8988T (cell line): Measurements from ENCODE around the gene SEMA5A.

ENCODE experiments used
- DNase-seq: peaks from one replicate; pipeline ENCODE4 v3.0.0; 2011

Gene SEMA5A

DNA sequence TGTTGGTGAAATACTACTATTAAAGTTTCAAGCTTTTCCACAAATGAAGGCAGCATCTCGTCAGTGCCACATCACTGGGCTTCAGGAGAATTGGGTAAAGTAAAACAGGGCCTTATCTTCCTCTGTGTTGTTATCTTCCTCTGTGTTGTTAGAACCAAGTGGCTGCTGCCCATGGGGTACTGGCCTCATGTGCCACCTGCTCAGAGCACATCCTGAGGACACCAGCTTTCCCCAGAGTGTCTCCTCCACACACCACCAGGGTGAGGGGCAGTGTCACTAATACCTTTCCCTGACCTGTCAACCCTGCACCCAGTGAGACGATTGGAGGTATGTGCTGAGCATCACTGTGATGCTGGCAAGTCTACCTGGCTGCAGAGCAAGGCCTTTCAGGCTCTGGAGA is 499.9 kb downstream of the SEMA5A start:
- DNase-seq: no peak

- no peak for DNase-seq
Measured at GRCh38 chr5:9042241-9042640, 503.6 kb downstream of the SEMA5A start.

DNA sequence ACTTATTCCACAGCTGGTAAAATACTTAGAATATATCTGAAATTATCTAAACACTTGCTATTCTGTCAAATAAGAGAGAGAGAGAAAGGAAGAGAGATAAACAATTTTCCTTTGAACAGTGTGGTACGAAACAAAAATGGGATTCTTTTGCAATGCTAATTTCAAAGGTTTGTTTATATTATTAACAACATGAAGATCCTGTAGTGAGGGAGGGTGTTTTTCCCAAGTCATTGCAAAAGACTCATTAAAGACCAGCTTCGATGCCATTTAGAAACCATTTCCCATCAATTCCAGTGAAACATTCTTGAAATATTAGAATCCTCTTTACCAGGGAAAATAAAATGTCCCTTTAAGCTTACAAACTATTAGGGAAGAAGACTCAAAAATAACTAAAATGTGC is 505.4 kb downstream of the SEMA5A start:
- DNase-seq: no peak

- DNase-seq: no peak
Measured at GRCh38 chr5:9037048-9037447, 508.8 kb downstream of the SEMA5A start.

- no peak for DNase-seq
Measured at GRCh38 chr5:9035346-9035745, 510.5 kb downstream of the SEMA5A start.

DNA sequence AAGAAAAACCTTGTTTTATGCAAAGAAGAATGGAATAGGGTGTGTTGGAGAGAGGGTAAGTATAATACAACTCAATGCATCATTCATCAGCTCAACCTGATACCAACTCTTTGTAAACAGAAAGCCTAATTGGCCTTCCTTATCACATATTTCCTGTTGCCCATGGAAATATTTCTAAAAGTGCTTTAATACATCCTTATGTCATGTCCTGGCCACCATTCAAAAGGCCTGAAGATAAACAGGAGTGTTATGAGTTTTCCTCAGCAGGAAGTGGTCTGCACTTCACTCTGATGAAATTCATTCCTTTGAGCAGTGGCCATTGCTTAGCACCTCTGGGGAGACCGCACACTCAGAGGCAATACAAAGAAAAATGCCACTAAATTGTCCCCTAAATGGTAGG is 511.2 kb downstream of the SEMA5A start:
- DNase-seq: no peak

GRCh38 chr5:9033524-9033923 is 512.4 kb downstream of the SEMA5A start:
- no peak for DNase-seq

DNA sequence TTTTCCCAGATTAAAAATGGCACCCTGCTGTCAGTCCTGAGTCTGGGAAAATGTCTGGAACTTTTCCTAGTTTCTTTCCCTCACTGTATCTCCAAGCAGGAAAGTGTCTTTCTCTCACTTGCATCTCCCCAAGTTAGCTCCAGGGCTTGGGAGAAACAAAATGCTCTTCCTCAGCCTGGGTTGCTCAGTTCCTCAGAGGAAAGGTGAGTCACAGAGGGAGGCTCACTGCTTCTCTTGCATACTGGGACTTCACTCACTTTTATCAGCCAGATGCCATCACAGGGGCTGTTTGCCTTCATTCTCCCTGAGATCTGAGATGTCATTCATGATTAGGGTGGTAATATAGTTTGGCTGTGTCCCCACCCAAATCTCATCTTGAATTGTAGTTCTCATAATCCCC is 519.9 kb downstream of the SEMA5A start:
- no peak for DNase-seq

DNA sequence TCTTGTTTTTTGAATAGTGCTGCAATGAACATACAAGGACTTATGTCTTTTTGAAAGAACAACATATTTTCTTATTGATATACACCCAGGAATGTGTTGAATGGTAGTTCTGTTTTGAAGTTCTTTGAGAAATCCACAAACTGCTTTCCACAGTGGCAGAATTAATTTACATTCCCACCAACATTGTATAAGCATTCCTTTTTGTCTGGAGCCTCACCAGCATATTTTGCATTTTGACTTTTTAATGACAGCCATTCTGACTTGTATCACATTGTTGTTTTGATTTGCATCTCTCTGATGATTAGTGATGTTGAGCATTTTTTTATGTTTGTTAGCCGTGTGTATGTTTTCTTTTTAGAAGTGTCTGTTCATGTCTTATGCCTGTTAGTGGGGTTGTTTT is 524.9 kb downstream of the SEMA5A start:
- no peak for DNase-seq

DNA sequence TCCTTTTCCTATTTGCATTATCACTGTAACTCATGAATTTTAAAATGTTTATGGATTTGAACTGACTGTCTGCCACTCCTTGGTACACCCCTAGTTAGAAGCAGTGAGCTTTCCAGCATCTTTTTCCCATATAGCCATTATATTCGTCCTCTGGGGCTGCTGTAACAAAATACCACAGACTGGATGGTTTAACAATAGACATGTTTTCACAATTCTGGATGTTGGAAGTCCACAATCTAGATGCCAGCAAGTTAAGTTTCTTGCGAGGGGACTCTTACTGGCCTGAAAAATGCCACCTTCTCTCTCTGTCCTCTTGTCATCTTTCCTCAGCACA is 530.0 kb downstream of the SEMA5A start:
- DNase-seq: no peak

- no peak for DNase-seq
Measured at GRCh38 chr5:9015260-9015936, 530.5 kb downstream of the SEMA5A start.

- no peak for DNase-seq
Measured at GRCh38 chr5:9013147-9013546, 532.7 kb downstream of the SEMA5A start.

DNA sequence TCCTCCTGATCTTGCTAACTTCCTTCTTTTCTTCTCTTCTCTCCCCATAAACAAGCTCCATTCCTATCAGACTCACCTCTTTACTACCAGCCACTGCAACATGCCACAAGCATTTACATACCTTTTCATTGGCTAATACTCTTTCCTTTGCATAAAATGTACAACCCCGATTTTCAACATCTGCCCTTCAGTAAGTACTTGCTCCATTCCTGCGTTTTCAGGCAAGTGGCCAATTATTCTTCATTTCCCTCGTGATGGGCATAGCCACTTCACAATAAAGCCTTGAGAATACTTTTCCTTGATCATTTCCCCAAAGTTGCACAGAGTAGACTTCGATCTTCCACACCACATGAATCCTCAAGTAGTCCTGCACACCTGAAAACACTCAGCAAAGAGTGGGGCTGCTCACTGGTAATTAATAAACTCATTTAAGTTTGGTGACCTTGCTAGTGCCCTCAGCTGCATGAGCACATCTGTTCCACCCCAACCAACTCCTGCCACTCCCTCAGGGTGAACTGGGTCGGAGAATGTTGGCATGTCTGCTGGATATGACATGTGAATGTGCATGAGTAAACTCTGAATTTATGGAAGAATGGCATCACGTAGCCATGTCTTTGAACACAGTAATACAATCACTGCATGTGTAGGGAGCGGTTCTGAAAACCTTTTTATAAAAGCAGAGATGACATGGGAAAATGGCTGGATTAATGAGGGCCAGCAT is 535.8 kb downstream of the SEMA5A start:
- no peak for DNase-seq

GRCh38 chr5:8997542-8998070 is 548.3 kb downstream of the SEMA5A start:
- no peak for DNase-seq

DNA sequence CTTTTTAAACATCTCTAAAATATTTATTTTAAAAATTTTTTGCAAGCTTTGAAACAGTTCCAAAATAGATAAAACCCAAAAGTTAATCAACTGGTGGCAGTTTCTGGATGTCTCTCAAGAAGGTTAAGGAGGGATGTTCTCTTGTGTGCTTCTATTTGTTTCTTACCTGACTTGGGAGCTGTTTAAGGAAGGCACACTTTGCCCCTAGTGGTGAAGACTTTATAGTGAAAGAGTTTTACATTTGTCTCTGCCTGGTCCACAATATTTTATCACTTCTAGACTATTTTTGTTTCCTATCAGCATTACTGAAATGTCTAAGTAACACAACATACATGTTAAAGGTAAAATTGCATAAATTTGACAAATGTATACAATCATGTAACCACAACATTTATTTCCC is 552.8 kb downstream of the SEMA5A start:
- no peak for DNase-seq
